ENCODE measurements around the gene CEP72.
"Not testable (repeated sequence)": the region's sequence is repeated elsewhere in the genome, so short reads cannot be mapped to it uniquely, and the experiment has no call there.

CEP72 gene

DNA sequence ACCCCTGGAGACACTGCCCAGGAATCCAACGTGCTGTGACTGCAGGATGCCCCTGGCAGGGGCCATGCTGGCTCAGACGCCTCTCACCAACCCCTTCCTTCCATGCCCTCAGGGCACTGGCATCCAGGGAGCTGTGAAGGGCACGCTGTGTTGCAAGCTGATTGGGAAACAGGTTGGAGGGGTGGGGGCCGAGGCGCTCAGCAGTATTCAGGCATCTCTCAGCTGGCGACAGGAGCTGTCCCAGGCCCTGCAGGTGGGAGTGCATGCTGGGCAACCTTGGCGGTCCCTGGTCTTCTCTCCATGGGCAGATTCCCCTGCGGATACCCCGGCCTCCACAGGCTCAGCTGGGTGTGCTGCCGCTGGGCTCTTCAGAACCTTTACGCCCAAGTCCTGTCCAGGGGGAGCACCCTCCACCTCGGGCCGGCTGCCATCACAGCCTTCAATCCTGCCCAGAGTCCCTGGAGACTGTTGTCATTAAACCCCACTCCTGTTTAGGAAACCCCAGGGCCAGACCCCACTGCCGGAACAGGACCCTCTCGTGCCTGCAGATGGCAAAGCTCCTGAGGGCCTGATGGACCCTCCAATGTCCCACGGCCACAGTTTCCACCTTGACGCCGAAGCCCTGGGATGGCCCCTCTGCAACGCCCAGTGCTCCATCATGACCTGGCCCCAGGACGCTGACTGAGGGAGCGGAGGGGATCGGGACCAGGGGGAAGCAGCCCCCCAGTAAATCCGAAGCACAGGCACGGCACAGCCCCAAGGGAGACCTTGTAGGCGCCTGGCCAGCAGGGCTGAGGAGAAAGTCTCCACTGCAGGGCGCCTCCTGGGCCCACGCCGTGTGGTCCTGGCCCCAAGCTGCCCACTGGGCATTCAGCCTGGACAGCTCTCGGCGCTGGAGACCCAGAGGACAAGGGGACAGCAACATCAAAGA, 71.7 kb downstream of the CEP72 start:
- no peak for DNase-seq (ENCODE audit: low read depth)
- H3K4me3 ChIP-seq (replicated peaks; ENCODE audit: low read depth, low read length), result no peak overlapping the region
- TF ChIP-seq, protein P1, sequence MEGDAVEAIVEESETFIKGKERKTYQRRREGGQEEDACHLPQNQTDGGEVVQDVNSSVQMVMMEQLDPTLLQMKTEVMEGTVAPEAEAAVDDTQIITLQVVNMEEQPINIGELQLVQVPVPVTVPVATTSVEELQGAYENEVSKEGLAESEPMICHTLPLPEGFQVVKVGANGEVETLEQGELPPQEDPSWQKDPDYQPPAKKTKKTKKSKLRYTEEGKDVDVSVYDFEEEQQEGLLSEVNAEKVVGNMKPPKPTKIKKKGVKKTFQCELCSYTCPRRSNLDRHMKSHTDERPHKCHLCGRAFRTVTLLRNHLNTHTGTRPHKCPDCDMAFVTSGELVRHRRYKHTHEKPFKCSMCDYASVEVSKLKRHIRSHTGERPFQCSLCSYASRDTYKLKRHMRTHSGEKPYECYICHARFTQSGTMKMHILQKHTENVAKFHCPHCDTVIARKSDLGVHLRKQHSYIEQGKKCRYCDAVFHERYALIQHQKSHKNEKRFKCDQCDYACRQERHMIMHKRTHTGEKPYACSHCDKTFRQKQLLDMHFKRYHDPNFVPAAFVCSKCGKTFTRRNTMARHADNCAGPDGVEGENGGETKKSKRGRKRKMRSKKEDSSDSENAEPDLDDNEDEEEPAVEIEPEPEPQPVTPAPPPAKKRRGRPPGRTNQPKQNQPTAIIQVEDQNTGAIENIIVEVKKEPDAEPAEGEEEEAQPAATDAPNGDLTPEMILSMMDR (IDR thresholded peaks at IDR 0.05; ENCODE audit: low read length, missing control alignments), result no peak

DNA sequence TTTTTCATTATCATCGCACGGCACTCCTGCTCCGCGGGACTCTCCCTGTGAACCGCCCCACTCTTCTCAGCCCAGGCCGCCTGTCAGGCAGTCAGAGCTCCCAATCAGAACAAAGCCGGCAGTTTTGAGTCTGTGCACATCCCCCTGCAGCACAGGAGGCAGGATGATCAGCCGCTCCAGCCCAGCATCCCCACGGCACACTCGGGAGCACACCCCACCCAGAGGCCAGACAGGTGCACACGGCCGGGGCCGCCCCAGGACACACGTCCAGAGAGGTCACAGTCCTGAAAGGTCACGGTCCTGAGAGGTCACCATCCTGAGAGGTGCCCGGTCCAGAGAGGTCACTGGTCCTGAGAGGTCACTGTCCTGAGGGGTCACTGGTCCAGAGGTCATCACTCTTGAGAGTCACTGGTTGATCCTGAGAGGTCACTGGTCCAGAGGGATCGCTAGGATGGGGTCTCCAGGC, 72.6 kb downstream of the CEP72 start:
- no peak overlapping the region for H3K4me3 ChIP-seq (replicated peaks; ENCODE audit: low read depth, low read length)
- no peak for DNase-seq (ENCODE audit: low read depth)
- TF ChIP-seq, protein P1 (IDR thresholded peaks at IDR 0.05; ENCODE audit: low read length, missing control alignments), result no peak

DNA sequence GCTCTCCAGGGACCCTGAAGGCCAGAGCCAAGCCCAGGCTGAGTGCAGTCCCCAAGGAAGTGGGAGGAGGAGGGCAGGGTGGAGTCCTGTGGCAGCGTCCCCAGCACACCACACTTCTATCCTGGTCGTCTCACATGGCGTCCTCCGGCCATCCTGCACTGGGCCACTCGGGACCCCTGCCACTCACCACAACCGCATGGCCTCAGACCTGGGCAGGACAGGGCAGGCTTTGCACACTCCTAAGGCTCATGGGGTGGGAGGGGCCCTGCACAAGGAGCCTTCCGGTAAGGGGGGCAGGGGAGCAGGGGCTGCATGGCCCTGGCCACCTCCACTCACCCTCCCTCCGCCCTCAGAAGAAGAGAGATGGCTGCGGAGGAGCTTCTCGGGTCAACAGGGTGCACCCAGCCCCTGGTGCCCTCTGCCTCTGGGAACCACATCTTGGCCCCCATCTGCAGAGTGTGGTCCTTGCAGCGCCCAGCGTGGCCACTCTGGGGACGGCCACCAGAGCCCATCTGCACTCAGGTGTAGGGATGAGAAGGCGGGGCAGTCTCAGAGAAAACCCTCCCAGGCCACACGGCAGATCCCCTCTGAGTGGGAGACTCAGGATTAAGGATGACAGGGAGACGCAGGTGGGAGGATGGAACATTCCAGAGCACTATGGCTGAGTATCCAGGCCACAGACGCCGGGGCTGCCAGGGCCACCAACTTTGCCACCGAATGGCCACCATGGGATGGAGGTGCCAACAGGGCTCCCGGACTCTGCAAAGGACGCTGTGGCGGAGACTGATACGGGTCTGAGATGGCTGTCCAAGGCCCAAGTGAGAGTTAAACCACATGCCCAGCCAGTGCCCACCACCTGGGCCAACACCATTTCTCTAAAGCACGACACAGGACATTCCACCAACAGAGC, 73.4 kb downstream of the CEP72 start:
- TF ChIP-seq, protein P1 (IDR thresholded peaks at IDR 0.05; ENCODE audit: low read length, missing control alignments), result no peak

GRCh38 chr5:686172-686523, 74.0 kb downstream of the CEP72 start:
- DNase-seq (ENCODE audit: low read depth); H3K4me3 ChIP-seq (replicated peaks; ENCODE audit: low read depth, low read length): not testable (repeated sequence)

More for the DNA sequence above, 73.4 kb downstream of the CEP72 start:
- DNase-seq (ENCODE audit: low read depth), result no peak
- H3K4me3 ChIP-seq (replicated peaks; ENCODE audit: low read depth, low read length), result no peak overlapping the region

GRCh38 chr5:686936-687335, 74.8 kb downstream of the CEP72 start:
- DNase-seq (ENCODE audit: low read depth); H3K4me3 ChIP-seq (replicated peaks; ENCODE audit: low read depth, low read length): not testable (repeated sequence)

DNA sequence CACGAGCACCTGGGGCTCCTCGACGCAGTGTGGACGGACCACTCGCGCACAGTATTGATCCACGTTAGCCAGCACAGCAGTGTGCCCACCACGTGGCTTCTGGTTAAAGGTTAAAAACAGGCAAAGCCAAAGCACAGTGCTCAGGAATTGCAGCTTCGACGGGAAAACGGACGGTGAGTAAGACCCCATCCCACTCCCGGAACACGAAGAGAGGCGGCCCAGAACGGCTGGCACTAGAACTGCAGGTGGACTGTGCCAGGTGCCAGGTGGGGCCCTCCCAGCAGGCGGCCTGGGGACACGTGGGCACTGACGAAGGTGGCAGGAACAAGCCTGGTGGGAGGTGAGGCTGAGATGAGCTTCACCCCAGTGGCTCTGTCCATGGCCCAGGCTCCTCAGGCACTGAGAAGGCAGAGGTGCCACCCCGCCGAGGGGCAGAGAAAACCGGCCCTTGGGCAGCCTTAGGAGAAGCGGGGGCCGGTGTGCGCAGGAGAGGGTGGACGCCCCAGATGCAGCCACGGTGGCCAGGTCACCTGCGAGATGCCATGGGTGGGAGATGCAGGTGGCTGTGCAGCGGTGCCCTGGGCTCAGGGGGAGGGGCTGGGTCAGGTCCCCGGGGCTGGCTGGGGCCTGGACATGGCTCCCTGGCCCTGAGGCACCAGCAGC, 76.3 kb downstream of the CEP72 start:
- DNase-seq (ENCODE audit: low read depth); H3K4me3 ChIP-seq (replicated peaks; ENCODE audit: low read depth, low read length): not testable (repeated sequence)

DNA sequence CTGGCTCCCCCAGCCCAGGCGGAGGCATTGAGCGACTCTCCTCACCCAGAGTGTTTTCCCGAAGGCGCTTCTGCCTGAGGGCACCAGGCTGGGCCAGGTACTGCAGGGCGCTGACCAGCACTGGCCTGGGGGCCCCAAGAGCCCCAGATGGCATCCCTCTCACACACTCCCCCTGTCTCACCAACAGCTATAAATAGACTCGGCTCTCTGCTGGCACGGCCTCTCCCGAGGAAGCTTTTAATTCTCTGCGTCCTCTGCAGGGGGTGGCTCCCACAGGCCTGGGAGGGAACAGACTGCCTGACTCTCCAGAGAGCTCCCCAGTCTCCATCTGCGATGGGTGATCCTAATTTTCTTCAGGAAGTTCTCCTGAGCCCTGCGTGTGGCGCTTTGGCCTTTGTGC, 78.2 kb downstream of the CEP72 start:
- not testable (repeated sequence) for DNase-seq (ENCODE audit: low read depth); H3K4me3 ChIP-seq (replicated peaks; ENCODE audit: low read depth, low read length)

DNA sequence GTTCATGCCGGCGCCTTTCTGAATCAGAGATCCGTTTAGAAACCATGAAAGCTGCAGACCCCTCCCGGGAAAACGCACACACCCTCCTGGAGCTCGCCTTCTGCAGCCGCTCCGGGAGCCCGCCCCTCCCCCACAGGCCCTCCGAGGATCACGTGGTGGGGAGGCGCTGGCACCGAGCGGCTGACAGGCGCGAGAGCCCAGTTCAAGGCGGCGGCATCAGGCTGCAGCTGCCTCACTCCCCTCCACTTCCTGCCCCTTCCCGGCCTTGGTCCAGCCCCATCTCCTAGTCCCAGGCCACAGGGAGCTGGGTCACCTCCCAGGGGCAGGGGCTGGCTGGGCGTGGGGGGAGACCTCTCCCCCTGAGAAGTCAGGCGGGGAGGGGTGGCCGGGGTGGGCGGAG, 78.9 kb downstream of the CEP72 start:
- DNase-seq (ENCODE audit: low read depth); H3K4me3 ChIP-seq (replicated peaks; ENCODE audit: low read depth, low read length): not testable (repeated sequence)

DNA sequence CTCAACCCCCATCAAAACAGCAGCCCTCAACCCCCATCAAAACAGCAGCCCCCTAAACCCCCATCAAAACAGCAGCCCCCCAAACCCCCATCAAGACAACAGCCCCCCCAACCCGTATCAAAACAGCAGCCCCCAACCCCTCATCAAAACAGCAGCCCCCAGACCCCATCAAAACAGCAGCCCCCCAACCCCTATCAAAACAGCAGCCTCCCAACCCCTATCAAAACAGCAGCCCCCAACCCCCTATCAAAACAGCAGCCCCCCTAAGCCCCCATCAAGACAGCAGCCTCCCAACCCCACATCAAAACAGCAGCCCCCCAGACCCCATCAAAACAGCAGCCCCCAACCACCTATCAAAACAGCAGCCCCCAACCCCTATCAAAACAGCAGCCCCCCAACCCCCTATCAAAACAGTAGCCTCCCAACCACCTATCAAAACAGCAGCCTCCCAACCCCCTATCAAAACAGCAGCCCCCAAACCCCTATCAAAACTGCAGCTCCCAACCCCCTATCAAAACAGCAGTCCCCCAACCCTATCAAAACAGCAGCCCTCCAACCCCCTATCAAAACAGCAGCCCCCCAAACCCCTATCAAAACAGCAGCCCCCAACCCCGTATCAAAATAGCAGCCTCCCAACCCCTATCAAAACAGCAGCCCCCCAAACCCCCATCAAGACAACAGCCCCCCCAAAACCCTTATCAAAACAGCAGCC, 79.8 kb downstream of the CEP72 start:
- H3K4me3 ChIP-seq (replicated peaks; ENCODE audit: low read depth, low read length), result no peak overlapping the region
- DNase-seq (ENCODE audit: low read depth), result no peak
- TF ChIP-seq, protein P1 (IDR thresholded peaks at IDR 0.05; ENCODE audit: low read length, missing control alignments), result no peak

DNA sequence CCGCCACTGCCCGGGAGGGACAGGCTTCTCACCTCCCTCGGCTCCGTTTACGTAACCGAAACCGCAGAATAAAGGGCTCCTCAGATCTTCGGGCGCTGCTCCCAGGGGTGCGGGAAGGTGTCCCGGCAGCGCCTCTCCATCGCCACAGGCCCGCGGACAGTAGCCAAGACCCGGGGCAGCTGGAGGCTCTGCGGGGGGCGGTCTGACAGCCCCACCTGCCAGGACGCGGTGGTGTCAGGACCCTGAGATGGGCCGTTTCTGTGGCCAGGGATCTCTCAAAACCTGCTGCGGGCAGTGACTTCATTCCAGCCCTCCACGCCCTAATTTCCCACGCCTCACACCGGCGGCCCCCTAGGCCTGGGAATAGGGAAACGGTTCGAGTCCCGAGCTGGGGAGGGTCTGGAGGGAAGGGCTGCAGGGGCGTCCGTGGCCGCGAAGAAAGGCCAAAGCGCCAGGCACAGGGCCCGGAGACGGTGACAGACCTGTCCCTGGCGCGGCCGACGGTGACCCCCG, 80.4 kb downstream of the CEP72 start:
- not testable (repeated sequence) for H3K4me3 ChIP-seq (replicated peaks; ENCODE audit: low read depth, low read length); DNase-seq (ENCODE audit: low read depth)

DNA sequence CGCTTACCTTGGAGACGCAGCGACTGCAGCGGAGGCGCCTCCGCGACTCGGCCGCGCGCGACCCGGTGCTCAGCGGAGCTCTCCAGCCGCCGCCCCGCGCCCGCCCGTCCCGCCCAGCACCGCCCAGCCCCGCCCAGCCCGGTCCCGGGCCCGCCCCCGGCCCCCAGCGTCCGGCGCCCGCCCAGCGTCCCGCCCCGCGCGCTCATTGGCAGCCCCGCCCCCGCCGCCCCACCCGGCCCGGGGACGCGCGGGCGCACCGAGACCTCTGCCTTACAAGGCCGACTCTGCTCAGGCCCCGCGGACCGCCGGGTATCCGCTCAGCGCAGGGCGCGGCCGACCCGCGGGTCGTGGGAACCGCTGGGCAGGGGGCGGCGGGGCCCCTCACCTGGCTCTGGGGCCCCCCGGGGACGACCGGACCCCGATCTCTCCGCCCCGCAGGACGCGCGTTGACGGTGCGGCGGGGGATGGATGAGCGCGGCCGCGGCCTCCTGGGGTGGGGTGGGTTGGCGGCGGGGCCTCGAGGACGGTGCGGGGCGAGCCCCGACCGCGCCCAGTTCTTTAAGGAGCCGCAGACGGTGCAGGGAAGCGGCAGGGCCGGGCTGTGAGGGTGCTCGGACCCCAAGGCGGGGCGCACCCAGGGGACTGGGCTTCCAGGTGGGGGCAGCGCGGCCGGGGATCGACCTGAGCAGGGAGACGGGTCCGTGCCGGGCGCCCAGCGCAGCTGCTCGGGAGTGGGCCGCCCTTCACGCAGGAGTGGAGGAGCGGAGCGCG, 81.3 kb downstream of the CEP72 start, which contains the start of gene TPPP:
Gene TPPP (minus strand): TSS at position 82 of the 771 bp plus-strand sequence. CDS start 15,292 bp downstream, outside the sequence.
- H3K4me3 ChIP-seq (replicated peaks; ENCODE audit: low read depth, low read length), result not testable (repeated sequence)
- DNase-seq (ENCODE audit: low read depth), result peak; percentile 45
